B cell (primary cell): ENCODE measurements around the gene DUS4L.

ENCODE experiments used
- EZH2 ChIP-seq: IDR thresholded peaks from 2 replicates; pipeline ENCODE4 v1.6.1; 2012; ENCODE audit warnings: borderline replicate concordance, low read depth, mild to moderate bottlenecking, moderate library complexity, low read length; ENCODE audit not compliant: insufficient read depth, poor library complexity, severe bottlenecking
- TF ChIP-seq, protein P1 (sequence below): fragments of 200-600 bp; IDR thresholded peaks from one replicate; pipeline ENCODE4 v1.8.0; 2022; ENCODE audit warnings: antibody characterized with exemption, mild to moderate bottlenecking

GRCh38 chr7:107582875-107583274, 19.1 kb downstream of the DUS4L start:
- TF ChIP-seq, protein P1, sequence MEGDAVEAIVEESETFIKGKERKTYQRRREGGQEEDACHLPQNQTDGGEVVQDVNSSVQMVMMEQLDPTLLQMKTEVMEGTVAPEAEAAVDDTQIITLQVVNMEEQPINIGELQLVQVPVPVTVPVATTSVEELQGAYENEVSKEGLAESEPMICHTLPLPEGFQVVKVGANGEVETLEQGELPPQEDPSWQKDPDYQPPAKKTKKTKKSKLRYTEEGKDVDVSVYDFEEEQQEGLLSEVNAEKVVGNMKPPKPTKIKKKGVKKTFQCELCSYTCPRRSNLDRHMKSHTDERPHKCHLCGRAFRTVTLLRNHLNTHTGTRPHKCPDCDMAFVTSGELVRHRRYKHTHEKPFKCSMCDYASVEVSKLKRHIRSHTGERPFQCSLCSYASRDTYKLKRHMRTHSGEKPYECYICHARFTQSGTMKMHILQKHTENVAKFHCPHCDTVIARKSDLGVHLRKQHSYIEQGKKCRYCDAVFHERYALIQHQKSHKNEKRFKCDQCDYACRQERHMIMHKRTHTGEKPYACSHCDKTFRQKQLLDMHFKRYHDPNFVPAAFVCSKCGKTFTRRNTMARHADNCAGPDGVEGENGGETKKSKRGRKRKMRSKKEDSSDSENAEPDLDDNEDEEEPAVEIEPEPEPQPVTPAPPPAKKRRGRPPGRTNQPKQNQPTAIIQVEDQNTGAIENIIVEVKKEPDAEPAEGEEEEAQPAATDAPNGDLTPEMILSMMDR = no peak
- TF ChIP-seq EZH2 = no peak
